ENCODE measurements around the gene EMD.

The EMD gene

GRCh38 chrX:154348114-154348531, 31.0 kb upstream of the EMD start:
- H2BK12ac ChIP-seq (ENCODE audit: low read length), result no peak overlapping the region
- H2BK5ac ChIP-seq (ENCODE audit: low read depth, low read length, poor library complexity), result no peak overlapping the region
- no peaks in the 10 kb centered on the region for H3K27me3 ChIP-seq (ENCODE audit: insufficient read depth, low read length)
- H4K8ac ChIP-seq (ENCODE audit: low read depth, low read length), result no peak overlapping the region
- no peak for DNase-seq
- H3K27ac ChIP-seq (ENCODE audit: low read depth, low read length), result no peak overlapping the region
- H3K4me2 ChIP-seq (ENCODE audit: low read length), result no peak overlapping the region
- no peak overlapping the region for H3K4me3 ChIP-seq (ENCODE audit: low read depth, low read length)
- no peak overlapping the region for H4K12ac ChIP-seq (ENCODE audit: low read depth, low read length)
- no peaks in the 10 kb centered on the region for H3K4me1 ChIP-seq (ENCODE audit: control insufficient read depth in 1 of 2, insufficient read depth in 2 of 2, low read length in 2 of 2)
- H3K79me1 ChIP-seq (ENCODE audit: low read length), result no peaks in the 10 kb centered on the region
- H4K91ac ChIP-seq (ENCODE audit: low read depth, low read length), result no peak overlapping the region
- WGBS (ENCODE audit: extremely low coverage, insufficient coverage, insufficient read length), result no CpG with 5 or more reads among the region's 7 CpGs
- no peaks in the 10 kb centered on the region for H3K79me2 ChIP-seq (ENCODE audit: control insufficient read depth, insufficient read depth, low read length, poor library complexity)
- H3K4ac ChIP-seq (ENCODE audit: low read depth, low read length), result no peak overlapping the region
- H2BK120ac ChIP-seq (ENCODE audit: insufficient read depth, low read length, poor library complexity), result no peak overlapping the region
- H2AFZ ChIP-seq (ENCODE audit: insufficient read depth, low read length, poor library complexity), result no peak overlapping the region
- H2AK5ac ChIP-seq (ENCODE audit: low read length), result no peak overlapping the region
- no peak overlapping the region for H3K9ac ChIP-seq (ENCODE audit: low read length)
- H3K9me3 ChIP-seq (ENCODE audit: insufficient read depth, low read depth, low read length), result no peaks in the 10 kb centered on the region
- peaks cover 51 to 52% of the 10 kb centered on the region in 2 experiments for H3K36me3 ChIP-seq (ENCODE audit: control insufficient read depth in 1 of 2, insufficient read depth in 2 of 2, low read length in 2 of 2)
- H3K14ac ChIP-seq (ENCODE audit: low read length), result no peak overlapping the region
- no peak overlapping the region for H3K18ac ChIP-seq (ENCODE audit: low read length)
- H3K23ac ChIP-seq (ENCODE audit: low read length), result no peak overlapping the region

- no peaks in the 10 kb centered on the region for H3K9me3 ChIP-seq (ENCODE audit: insufficient read depth, low read depth, low read length)
- no peak overlapping the region for H3K14ac ChIP-seq (ENCODE audit: low read length)
- no peak overlapping the region for H2BK5ac ChIP-seq (ENCODE audit: low read depth, low read length, poor library complexity)
- no peak overlapping the region for H4K8ac ChIP-seq (ENCODE audit: low read depth, low read length)
- no peaks in the 10 kb centered on the region for H3K27me3 ChIP-seq (ENCODE audit: insufficient read depth, low read length)
- H3K4me3 ChIP-seq (ENCODE audit: low read depth, low read length), result no peak overlapping the region
- no peak overlapping the region for H3K9ac ChIP-seq (ENCODE audit: low read length)
- H3K4me1 ChIP-seq (ENCODE audit: control insufficient read depth in 1 of 2, insufficient read depth in 2 of 2, low read length in 2 of 2), result no peaks in the 10 kb centered on the region
- H2BK120ac ChIP-seq (ENCODE audit: insufficient read depth, low read length, poor library complexity), result no peak overlapping the region
- H3K23ac ChIP-seq (ENCODE audit: low read length), result no peak overlapping the region
- DNase-seq, result no peak
- no peak overlapping the region for H4K91ac ChIP-seq (ENCODE audit: low read depth, low read length)
- no CpG with 5 or more reads among the region's 24 CpGs for WGBS (ENCODE audit: extremely low coverage, insufficient coverage, insufficient read length)
- H3K4me2 ChIP-seq (ENCODE audit: low read length), result no peak overlapping the region
- no peak overlapping the region for H3K4ac ChIP-seq (ENCODE audit: low read depth, low read length)
- no peak overlapping the region for H2AK5ac ChIP-seq (ENCODE audit: low read length)
- no peak overlapping the region for H2BK12ac ChIP-seq (ENCODE audit: low read length)
- H3K79me2 ChIP-seq (ENCODE audit: control insufficient read depth, insufficient read depth, low read length, poor library complexity), result no peaks in the 10 kb centered on the region
- H3K36me3 ChIP-seq (ENCODE audit: control insufficient read depth in 1 of 2, insufficient read depth in 2 of 2, low read length in 2 of 2), result peaks cover 58 to 59% of the 10 kb centered on the region in 2 experiments
- no peak overlapping the region for H2AFZ ChIP-seq (ENCODE audit: insufficient read depth, low read length, poor library complexity)
- no peaks in the 10 kb centered on the region for H3K79me1 ChIP-seq (ENCODE audit: low read length)
- no peak overlapping the region for H3K27ac ChIP-seq (ENCODE audit: low read depth, low read length)
- no peak overlapping the region for H4K12ac ChIP-seq (ENCODE audit: low read depth, low read length)
- no peak overlapping the region for H3K18ac ChIP-seq (ENCODE audit: low read length)
Observed at GRCh38 chrX:154348646-154349358, 30.3 kb upstream of the EMD start.

- Histone ChIP-seq H2AK5ac (ENCODE audit: low read length) (no peak overlapping the region), H3K4ac (ENCODE audit: low read depth, low read length) (no peak overlapping the region), H3K79me1 (ENCODE audit: low read length) (no peaks in the 10 kb centered on the region), H3K4me3 (ENCODE audit: low read depth, low read length) (no peak overlapping the region), H2BK120ac (ENCODE audit: insufficient read depth, low read length, poor library complexity) (no peak overlapping the region), H3K4me2 (ENCODE audit: low read length) (no peak overlapping the region), H4K12ac (ENCODE audit: low read depth, low read length) (no peak overlapping the region), H2AFZ (ENCODE audit: insufficient read depth, low read length, poor library complexity) (no peak overlapping the region), H3K18ac (ENCODE audit: low read length) (no peak overlapping the region), H3K27me3 (ENCODE audit: insufficient read depth, low read length) (no peaks in the 10 kb centered on the region), H3K79me2 (ENCODE audit: control insufficient read depth, insufficient read depth, low read length, poor library complexity) (no peaks in the 10 kb centered on the region), H3K9ac (ENCODE audit: low read length) (no peak overlapping the region), H3K36me3 (ENCODE audit: control insufficient read depth in 1 of 2, insufficient read depth in 2 of 2, low read length in 2 of 2) (peaks cover 64 to 65% of the 10 kb centered on the region in 2 experiments), H3K27ac (ENCODE audit: low read depth, low read length) (no peak overlapping the region), H3K14ac (ENCODE audit: low read length) (no peak overlapping the region), H2BK5ac (ENCODE audit: low read depth, low read length, poor library complexity) (no peak overlapping the region), H4K8ac (ENCODE audit: low read depth, low read length) (no peak overlapping the region), H3K23ac (ENCODE audit: low read length) (no peak overlapping the region), H3K4me1 (ENCODE audit: control insufficient read depth in 1 of 2, insufficient read depth in 2 of 2, low read length in 2 of 2) (no peaks in the 10 kb centered on the region), H2BK12ac (ENCODE audit: low read length) (no peak overlapping the region), H4K91ac (ENCODE audit: low read depth, low read length) (no peak overlapping the region), H3K9me3 (ENCODE audit: insufficient read depth, low read depth, low read length) (no peaks in the 10 kb centered on the region)
- WGBS (ENCODE audit: extremely low coverage, insufficient coverage, insufficient read length), result no CpG with 5 or more reads among the region's 19 CpGs
- DNase-seq, result no peak
Observed at GRCh38 chrX:154349359-154349935, 29.6 kb upstream of the EMD start.

- Histone ChIP-seq H3K9me3 (ENCODE audit: insufficient read depth, low read depth, low read length) (no peaks in the 10 kb centered on the region), H4K8ac (ENCODE audit: low read depth, low read length) (no peak overlapping the region), H2BK5ac (ENCODE audit: low read depth, low read length, poor library complexity) (no peak overlapping the region), H2AK5ac (ENCODE audit: low read length) (no peak overlapping the region), H3K79me2 (ENCODE audit: control insufficient read depth, insufficient read depth, low read length, poor library complexity) (no peaks in the 10 kb centered on the region), H3K4me1 (ENCODE audit: control insufficient read depth in 1 of 2, insufficient read depth in 2 of 2, low read length in 2 of 2) (no peaks in the 10 kb centered on the region), H4K12ac (ENCODE audit: low read depth, low read length) (no peak overlapping the region), H3K23ac (ENCODE audit: low read length) (no peak overlapping the region), H3K27ac (ENCODE audit: low read depth, low read length) (no peak overlapping the region), H3K27me3 (ENCODE audit: insufficient read depth, low read length) (no peaks in the 10 kb centered on the region), H2BK12ac (ENCODE audit: low read length) (no peak overlapping the region), H4K91ac (ENCODE audit: low read depth, low read length) (no peak overlapping the region), H3K4ac (ENCODE audit: low read depth, low read length) (no peak overlapping the region), H3K36me3 (ENCODE audit: control insufficient read depth in 1 of 2, insufficient read depth in 2 of 2, low read length in 2 of 2) (peaks cover 70% of the 10 kb centered on the region in 2 experiments), H3K9ac (ENCODE audit: low read length) (no peak overlapping the region), H2AFZ (ENCODE audit: insufficient read depth, low read length, poor library complexity) (no peak overlapping the region), H3K14ac (ENCODE audit: low read length) (no peak overlapping the region), H2BK120ac (ENCODE audit: insufficient read depth, low read length, poor library complexity) (no peak overlapping the region), H3K4me2 (ENCODE audit: low read length) (no peak overlapping the region), H3K18ac (ENCODE audit: low read length) (no peak overlapping the region), H3K4me3 (ENCODE audit: low read depth, low read length) (no peak overlapping the region), H3K79me1 (ENCODE audit: low read length) (no peaks in the 10 kb centered on the region)
- WGBS (ENCODE audit: extremely low coverage, insufficient coverage, insufficient read length), result no CpG with 5 or more reads among the region's 15 CpGs
- no peak for DNase-seq
Observed at GRCh38 chrX:154349979-154350378, 29.1 kb upstream of the EMD start.

Measured in trophoblast cell (in vitro differentiated cells and primary cell).